ENCODE results near the gene TSEN2. TPM values are rescaled to one million over a fixed set of nuclear protein-coding genes. Genes with fewer than 3 reads are reported as not detected.

The TSEN2 gene
- total RNA-seq, 1 donor from 2014 or later = 21.3 TPM

DNA sequence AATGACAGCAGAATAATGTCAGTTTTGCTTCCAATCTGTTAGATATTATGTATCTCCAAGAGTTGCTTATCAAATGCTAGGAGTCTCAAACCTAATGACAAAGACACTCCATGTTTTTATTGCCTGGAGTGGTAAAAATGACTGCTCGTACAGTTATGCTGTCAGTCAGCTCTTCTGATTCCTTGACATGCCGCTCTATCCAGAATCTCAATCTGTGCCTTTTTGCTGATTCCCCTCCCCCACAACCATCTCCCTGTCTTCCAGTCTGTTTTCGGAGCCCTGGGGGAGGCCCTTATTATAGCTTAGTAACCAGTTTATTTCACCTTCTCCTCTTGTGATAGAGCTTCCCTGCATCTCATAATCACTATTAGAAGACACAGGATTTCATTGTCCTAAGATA is 75.2 kb downstream of the TSEN2 start:
- Histone ChIP-seq H3K27me3 (no peaks in the 10 kb centered on the region), H3K27ac (no peak overlapping the region), H3K4me2 (peak overlapping the region; percentile 2), H3K4me3 (no peak overlapping the region), H3K9me3 (ENCODE audit: low read depth) (no peaks in the 10 kb centered on the region), H3K9ac (no peak overlapping the region), H2AFZ (replicated peaks) (no peak overlapping the region), H4K20me1 (ENCODE audit: low read depth) (peaks cover 60% of the 10 kb centered on the region), H3K4me1 (peaks cover 25% of the 10 kb centered on the region), H3F3A (ENCODE audit: low read depth) (peaks cover 3% of the 10 kb centered on the region), H3K36me3 (no peaks in the 10 kb centered on the region), H3K79me2 (ENCODE audit: low read depth) (peaks cover 76% of the 10 kb centered on the region)
- Mint-ChIP-seq H3K27me3 (ENCODE audit: insufficient read depth, low read depth) (no peaks in the 10 kb centered on the region), H3K4me1 (peaks cover 42% of the 10 kb centered on the region), H3K27ac (no peak overlapping the region), H3K4me3 (no peak overlapping the region), H3K9me3 (no peaks in the 10 kb centered on the region), H3K36me3 (peaks cover 1% of the 10 kb centered on the region)
- peak; percentile 23 for DNase-seq (ENCODE audit: low spot score)
- no peak for TF ChIP-seq EZH2 (IDR thresholded peaks at IDR 0.05)
- no peak for TF ChIP-seq CTCF (IDR thresholded peaks at IDR 0.05)

DNA sequence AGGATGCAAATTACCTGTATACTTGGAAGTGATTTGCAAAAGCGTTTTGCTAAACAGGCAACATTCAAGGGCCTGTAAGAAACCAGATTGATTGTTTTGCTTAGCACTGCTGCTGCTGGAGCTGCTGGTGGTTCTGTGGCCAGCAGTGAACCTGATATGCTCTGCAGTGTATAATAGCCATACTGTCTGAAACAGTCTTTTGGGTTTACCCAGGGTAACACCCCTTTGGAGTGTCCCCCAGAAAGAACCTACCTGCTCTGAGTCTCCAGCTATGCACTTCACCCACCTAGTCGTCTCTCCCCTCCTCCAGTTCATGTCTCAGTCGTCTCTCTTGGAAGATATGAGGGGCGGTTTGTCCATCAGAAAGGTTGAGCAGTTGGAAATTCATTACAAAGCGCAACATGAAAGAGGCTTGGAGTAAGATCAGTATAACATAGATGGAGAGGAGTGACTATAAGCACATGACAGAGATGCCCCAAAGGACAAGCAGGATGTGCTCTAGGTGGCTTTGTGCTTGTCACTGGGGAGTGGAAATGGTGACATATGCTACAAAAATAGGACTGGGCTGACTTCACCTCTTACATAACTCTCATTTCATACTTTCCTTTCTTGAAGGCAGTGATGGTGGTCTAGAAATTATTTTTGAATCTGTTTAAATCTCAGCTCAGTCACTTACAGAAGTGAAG is 76.4 kb downstream of the TSEN2 start:
- Histone ChIP-seq H3K9ac (no peak overlapping the region), H3K79me2 (ENCODE audit: low read depth) (peaks cover 87% of the 10 kb centered on the region), H2AFZ (replicated peaks) (no peak overlapping the region), H3K36me3 (no peaks in the 10 kb centered on the region), H3K27me3 (no peaks in the 10 kb centered on the region), H4K20me1 (ENCODE audit: low read depth) (peaks cover 70% of the 10 kb centered on the region), H3K4me1 (peaks cover 25% of the 10 kb centered on the region), H3K4me3 (no peak overlapping the region), H3K4me2 (no peak overlapping the region), H3F3A (ENCODE audit: low read depth) (peaks cover 3% of the 10 kb centered on the region), H3K27ac (no peak overlapping the region), H3K9me3 (ENCODE audit: low read depth) (no peaks in the 10 kb centered on the region)
- peaks cover 8% of the 10 kb centered on the region for H3K36me3 Mint-ChIP-seq
- no peaks in the 10 kb centered on the region for H3K27me3 Mint-ChIP-seq (ENCODE audit: insufficient read depth, low read depth)
- peaks cover 42% of the 10 kb centered on the region for H3K4me1 Mint-ChIP-seq
- H3K27ac Mint-ChIP-seq = no peak overlapping the region
- DNase-seq (ENCODE audit: low spot score) = no peak
- no peak overlapping the region for H3K4me3 Mint-ChIP-seq
- no peak for TF ChIP-seq CTCF (IDR thresholded peaks at IDR 0.05)
- no peak for TF ChIP-seq EZH2phosphoT487 (IDR thresholded peaks at IDR 0.05)
- no peak for TF ChIP-seq EZH2 (IDR thresholded peaks at IDR 0.05)
- peaks cover 5% of the 10 kb centered on the region for H3K9me3 Mint-ChIP-seq

- H3K79me2 ChIP-seq (ENCODE audit: low read depth) = peaks cover 95% of the 10 kb centered on the region
- no peaks in the 10 kb centered on the region for H3K27me3 ChIP-seq
- H3K27ac ChIP-seq = no peak overlapping the region
- Mint-ChIP-seq H3K9me3 (peaks cover 10% of the 10 kb centered on the region), H3K4me1 (peaks cover 40% of the 10 kb centered on the region), H3K36me3 (peaks cover 12% of the 10 kb centered on the region), H3K27ac (no peak overlapping the region), H3K27me3 (ENCODE audit: insufficient read depth, low read depth) (no peaks in the 10 kb centered on the region), H3K4me3 (no peak overlapping the region)
- H2AFZ ChIP-seq (replicated peaks) = no peak overlapping the region
- H3K9me3 ChIP-seq (ENCODE audit: low read depth) = no peaks in the 10 kb centered on the region
- H3K36me3 ChIP-seq = no peaks in the 10 kb centered on the region
- H3K4me2 ChIP-seq = no peak overlapping the region
- no peak for DNase-seq (ENCODE audit: low spot score)
- peaks cover 3% of the 10 kb centered on the region for H3F3A ChIP-seq (ENCODE audit: low read depth)
- no peak overlapping the region for H3K9ac ChIP-seq
- H4K20me1 ChIP-seq (ENCODE audit: low read depth) = peaks cover 78% of the 10 kb centered on the region
- H3K4me1 ChIP-seq = peaks cover 23% of the 10 kb centered on the region
- H3K4me3 ChIP-seq = no peak overlapping the region
- TF ChIP-seq EZH2phosphoT487 (IDR thresholded peaks at IDR 0.05) = no peak
- TF ChIP-seq CTCF (IDR thresholded peaks at IDR 0.05) = no peak
- no peak for TF ChIP-seq EZH2 (IDR thresholded peaks at IDR 0.05)
Observed at GRCh38 chr3:12561397-12561796, 77.1 kb downstream of the TSEN2 start.
